Epithelial cell of prostate (primary cell): ENCODE results near the gene PAK5.
A peak's percentile ranks its signal among the peaks of the same experiment; 100 is the strongest.

Source experiments
- DNase-seq: peaks from one replicate; pipeline ENCODE4 v3.0.0-alpha.2; 2011; ENCODE audit warnings: low read depth, low spot score
- H3K27ac ChIP-seq: fragments of 450-650 bp; 2 replicates; pipeline ENCODE4 v1.5.1; 2017; ENCODE audit warnings: mild to moderate bottlenecking

The PAK5 gene

GRCh38 chr20:9628589-9628988 is 210.3 kb downstream of the PAK5 start:
- no peak for DNase-seq
- no peak overlapping the region for H3K27ac ChIP-seq

DNA sequence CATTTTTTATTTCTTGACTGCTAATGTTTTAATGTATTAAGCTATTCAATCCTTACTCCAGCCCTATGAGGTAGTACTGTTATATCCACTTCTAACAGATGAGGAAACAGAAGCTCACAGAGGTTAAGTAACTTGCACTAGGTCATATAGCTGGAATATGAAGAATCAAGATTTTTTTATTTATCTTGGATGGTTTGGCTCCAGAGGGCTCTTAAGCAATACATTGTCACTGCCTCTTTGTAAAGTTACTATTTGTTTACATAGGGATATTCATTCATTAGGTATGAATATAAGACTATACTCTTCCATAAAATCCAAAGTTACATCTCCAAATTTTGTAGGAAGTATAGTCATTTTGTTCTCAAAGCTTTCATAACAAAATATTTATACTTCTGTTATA is 210.7 kb downstream of the PAK5 start:
- no peak for DNase-seq
- no peak overlapping the region for H3K27ac ChIP-seq

- no peak for DNase-seq
- H3K27ac ChIP-seq: no peak overlapping the region
Observed at GRCh38 chr20:9627219-9627618, 211.7 kb downstream of the PAK5 start.

GRCh38 chr20:9626357-9626756 is 212.5 kb downstream of the PAK5 start:
- H3K27ac ChIP-seq: no peak overlapping the region
- DNase-seq: no peak

GRCh38 chr20:9617940-9618339 is 220.9 kb downstream of the PAK5 start:
- no peak overlapping the region for H3K27ac ChIP-seq
- DNase-seq: no peak

DNA sequence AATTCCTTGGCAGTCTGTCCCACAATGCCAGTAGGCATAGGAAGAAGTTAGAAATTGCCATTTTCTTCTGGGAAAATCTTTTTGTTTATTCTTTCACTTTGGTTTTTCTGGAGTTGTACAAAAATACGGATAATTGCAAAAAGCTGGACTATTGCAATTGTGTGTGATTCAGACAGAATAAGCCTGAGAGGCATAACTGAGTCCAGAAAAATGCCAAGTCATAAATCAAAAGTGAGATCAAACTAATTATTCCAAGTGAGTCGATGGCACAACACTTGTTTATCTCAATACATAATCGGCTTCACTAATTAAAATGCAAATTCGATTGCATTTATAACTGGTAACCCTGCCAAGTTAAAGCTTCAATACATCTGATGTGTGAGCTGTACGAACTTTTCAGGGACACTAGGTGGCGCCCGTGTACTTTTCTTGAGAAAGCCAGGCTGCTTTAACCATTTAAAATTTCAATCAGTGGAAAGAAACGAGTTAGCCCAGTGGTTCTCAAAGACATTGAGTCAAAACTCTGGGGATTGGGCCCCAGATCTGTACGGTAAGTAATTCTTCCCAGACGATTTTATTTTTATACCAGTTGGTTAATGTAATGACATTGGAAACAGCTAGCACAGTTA is 221.9 kb downstream of the PAK5 start:
- DNase-seq: no peak
- no peak overlapping the region for H3K27ac ChIP-seq

DNA sequence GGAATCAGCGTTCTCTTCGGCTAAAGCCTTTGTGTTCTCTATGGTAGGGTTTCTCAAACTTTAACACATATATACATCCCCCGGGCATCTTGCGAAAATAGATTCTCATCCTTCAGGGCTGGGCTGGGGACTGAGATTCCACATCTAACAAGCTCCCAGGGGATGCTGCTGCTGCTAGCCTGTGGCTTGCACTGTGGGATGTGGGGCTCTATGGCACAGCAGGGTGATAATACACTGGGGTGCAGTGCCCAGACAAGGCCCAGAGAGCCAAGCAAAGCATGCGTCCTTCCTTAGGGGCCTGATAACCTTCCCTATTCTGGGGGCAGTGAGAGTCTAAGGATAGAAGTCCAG is 222.4 kb downstream of the PAK5 start:
- no peak overlapping the region for H3K27ac ChIP-seq
- DNase-seq: no peak

GRCh38 chr20:9615766-9616454 is 223.0 kb downstream of the PAK5 start:
- no peak overlapping the region for H3K27ac ChIP-seq

DNA sequence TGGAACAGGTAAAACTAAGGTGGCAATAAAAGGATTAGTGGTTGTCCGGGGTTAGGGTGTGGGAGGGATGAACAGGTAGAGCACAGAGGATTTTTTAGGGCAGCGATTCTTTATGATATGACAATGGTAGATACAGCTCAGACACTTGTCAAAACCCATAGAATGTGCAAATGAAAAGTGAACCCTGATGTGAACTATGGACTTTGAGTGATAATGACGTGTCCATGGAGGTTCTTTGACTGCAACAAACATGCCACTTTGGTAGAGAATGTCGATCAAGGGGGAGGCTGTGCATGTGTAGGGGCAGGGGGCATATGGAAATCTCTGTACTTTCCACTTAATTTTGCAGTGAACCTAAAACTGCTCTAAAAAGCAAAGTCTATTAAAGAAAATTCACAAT is 223.8 kb downstream of the PAK5 start:
- H3K27ac ChIP-seq: no peak overlapping the region
- DNase-seq: no peak

More at GRCh38 chr20:9615766-9616454, 223.0 kb downstream of the PAK5 start:
- DNase-seq: no peak

DNA sequence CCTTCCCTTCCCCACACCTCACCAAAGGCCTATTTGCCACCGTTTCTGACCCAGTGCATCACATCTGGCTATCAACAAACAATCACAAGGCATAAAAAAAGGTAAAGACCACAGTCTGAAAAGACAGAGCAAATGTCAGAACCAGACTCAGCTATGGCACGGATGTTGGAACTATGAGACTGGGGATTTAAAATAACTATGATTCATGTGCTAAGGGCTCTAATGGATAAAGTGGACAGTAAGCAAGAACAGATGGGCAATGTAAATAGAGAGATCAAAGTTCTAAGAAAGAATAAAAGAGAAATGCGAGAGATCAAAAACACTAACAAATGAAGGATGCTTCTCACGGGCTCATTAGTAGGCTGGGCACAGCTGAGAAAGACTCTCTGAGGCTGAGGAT is 225.0 kb downstream of the PAK5 start:
- no peak overlapping the region for H3K27ac ChIP-seq
- no peak for DNase-seq

- no peak overlapping the region for H3K27ac ChIP-seq
Observed at GRCh38 chr20:9611921-9612320, 227.0 kb downstream of the PAK5 start.

DNA sequence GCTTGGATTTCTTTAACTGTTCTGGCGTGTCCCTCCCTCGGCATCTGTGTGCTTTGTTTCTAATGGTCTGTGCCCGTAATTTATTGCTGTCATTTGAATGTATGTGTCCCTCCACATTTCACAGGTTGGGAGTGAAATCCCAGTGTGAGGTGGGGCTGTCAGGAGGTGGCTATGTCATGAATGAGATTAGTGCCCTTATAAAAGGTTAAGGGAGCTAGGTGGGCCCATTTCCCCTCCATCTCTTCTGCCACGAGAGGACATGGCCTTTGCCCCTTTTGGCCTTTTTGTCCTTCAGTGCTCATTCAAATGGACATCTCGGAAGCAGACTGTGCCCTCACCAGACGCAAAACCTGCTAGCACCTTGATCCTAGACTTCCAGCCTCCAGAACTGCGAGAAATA is 228.2 kb downstream of the PAK5 start:
- DNase-seq: no peak

More at GRCh38 chr20:9611921-9612320, 227.0 kb downstream of the PAK5 start:
- DNase-seq: no peak

DNA sequence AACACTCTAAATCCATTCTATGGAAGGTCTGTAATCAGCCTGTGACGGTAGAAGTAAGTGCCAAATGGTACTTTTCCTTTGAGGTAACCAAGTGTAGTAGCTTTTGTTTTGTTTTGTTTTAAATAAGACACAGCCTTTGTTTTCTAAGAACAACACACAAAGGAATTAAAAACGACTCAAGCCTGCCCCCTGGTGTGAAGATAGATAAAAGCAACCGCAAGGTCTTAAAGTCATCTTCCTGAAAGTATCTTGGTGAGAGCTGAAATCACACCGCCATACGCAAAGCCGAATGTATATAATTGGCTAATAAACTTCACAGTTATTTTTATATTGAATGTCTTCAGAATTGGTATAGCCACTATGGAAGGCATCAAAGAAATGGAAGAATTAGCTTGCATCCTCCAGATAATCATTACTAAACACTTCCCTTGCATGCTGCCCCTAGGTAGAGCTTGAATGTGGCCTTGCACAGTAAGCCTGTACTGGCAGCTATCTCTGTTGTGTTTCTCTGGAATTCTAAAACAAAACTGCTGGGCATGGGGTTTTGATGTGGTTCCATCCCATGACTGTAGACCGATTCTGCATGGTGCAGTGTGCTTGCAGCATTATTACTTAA is 228.9 kb downstream of the PAK5 start:
- DNase-seq: no peak
- no peak overlapping the region for H3K27ac ChIP-seq

More for the DNA sequence above, 228.2 kb downstream of the PAK5 start:
- no peak overlapping the region for H3K27ac ChIP-seq

DNA sequence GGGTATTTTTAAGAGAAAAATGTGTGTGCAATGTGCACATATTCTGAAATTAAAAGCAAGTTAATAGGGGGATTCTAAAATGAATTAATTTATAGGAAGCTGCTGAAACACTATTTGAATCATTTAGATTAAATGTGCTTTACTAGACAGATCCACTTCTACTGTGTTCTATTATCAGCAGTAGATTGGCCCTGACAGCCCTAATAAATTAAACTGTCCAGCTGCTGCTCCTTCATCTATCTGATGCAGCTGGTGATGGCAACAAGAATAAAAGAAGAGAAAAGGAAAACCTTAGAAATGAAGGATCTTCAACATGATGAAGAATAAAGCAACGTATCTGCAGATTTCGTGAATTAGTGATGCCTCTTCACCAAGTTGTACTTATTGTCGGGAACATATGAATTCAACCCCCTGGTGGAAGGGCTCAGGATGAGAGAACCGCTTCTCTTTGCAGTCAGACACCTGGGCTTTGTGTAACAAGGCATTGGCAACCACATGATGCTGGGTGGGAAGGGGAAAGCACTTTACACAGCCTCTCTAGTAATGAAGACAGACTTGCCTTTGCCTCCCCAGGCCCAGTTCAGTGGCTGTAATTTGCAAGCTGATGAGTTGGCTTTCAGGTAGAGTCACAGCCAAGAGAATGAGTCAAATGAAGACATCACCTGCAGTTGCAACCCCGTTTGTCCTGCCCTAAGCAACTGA is 230.1 kb downstream of the PAK5 start:
- no peak for DNase-seq
- H3K27ac ChIP-seq: no peak overlapping the region

DNA sequence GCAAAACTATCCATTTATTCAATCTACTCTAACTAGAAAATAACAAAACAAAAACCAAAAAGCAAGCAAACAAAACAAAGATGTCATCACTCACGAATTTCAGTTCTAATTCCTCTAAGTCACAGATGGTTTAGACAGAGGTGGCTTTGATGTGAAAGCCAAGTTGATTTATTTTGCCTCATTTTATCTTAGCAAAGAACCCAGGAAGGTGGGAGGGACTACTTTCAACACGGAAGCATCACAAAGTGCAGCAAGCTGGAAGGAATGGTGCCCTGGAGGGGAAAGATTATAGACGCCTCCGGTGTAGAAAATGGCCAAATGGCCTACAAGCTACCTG is 236.1 kb downstream of the PAK5 start:
- no peak for DNase-seq

DNA sequence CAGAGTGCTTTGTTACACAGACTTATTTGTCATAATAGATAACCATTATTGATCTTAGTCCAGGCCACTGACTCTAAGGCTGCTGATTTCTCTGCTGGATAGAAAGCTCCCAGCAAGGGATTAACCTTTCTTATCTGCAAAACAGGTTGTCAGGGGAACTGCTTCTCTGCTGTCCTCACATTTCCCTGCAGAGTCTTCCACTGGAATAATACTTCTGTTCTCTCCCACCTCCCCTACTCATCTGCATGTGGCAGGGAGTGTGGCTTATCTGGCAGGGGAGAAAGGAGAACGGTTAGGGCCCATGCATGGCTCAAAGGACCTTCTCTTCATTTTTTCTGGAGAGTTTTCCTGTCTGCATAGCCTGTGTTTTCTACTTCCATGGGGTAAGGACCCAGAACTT is 238.3 kb downstream of the PAK5 start:
- no peak for DNase-seq
- H3K27ac ChIP-seq: no peak overlapping the region

More for the DNA sequence above, 236.1 kb downstream of the PAK5 start:
- no peak overlapping the region for H3K27ac ChIP-seq

DNA sequence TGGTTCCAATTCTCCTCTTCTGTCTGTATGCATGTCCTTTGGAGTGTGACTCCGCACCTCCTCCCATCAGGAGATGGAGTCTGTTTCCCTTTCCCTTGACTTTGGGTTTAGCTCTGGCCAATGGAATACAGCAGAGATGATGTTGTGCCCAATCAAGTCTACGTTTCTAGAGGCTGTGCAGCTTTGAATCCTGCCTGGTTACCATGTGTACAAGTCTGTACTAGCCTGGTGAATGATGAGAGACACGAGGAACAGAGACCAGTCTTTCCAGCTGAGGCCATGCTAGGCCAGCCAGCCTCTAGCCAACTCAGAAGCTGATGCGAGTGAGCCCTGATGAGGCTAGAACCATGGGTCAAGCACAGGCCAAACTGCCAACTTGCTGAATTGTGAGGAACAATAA is 241.3 kb downstream of the PAK5 start:
- no peak overlapping the region for H3K27ac ChIP-seq
- peak; percentile 46 for DNase-seq

GRCh38 chr20:9595763-9596162 is 243.1 kb downstream of the PAK5 start:
- no peak for DNase-seq
- no peak overlapping the region for H3K27ac ChIP-seq

DNA sequence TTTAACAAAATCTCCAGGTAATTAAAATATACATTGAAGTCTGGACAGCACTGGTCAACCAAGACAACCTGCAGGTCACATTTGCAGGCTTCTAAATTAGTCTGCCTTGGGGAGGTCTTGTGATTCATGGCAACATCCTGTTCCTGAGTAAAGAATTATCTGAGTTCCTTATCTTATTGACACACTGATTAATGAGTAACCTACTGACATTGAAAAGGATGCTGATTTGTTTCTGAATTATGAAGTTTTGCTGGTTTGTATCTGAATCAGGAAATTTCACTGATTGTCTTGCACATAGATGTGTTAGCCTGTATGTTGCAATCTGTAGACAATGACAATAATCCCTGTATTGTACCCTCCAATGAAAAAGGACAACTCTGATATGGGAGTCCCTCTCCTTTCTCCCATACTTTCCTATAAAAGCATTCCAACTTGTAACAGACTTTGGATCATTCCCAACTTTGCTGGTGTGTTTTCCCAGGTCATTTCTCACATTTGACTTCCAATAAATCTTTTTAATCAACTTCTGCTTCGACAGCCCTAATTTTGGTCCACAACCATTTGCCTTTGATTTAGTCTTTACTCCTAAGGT is 244.5 kb downstream of the PAK5 start:
- DNase-seq: no peak
- peak overlapping the region; percentile 44 for H3K27ac ChIP-seq

- DNase-seq: no peak
- no peak overlapping the region for H3K27ac ChIP-seq
Observed at GRCh38 chr20:9592419-9592818, 246.5 kb downstream of the PAK5 start.

- H3K27ac ChIP-seq: no peak overlapping the region
- DNase-seq: no peak
Observed at GRCh38 chr20:9591080-9591479, 247.8 kb downstream of the PAK5 start.
